Erythroblast (primary cell): ENCODE results near the gene ISCA2.

Source experiments
- GATA1 ChIP-seq: IDR thresholded peaks from 2 replicates; pipeline ENCODE4 v1.6.1; 2011; ENCODE audit warnings: low read depth, mild to moderate bottlenecking, control low read depth, low read length, moderate library complexity
- POLR2A ChIP-seq: IDR thresholded peaks from 2 replicates; pipeline ENCODE4 v1.6.1; 2011; ENCODE audit warnings: mild to moderate bottlenecking, low read length

GRCh38 chr14:74493343-74494261, at the start of gene ISCA2:
- peak; percentile 76 for TF ChIP-seq POLR2A
- no peak for TF ChIP-seq GATA1
